Right atrium auricular region (tissue), 2 donors: ENCODE results near the gene TMEM201. TPM values are rescaled to one million over a fixed set of nuclear protein-coding genes. Genes with fewer than 3 reads are reported as not detected.

Experiments
- DNase-seq: peaks from one replicate; pipeline ENCODE4 v3.0.0-alpha.2; 2019; ENCODE audit warnings: low spot score
- H3K27ac ChIP-seq, 2 donors: fragments of 200-600 bp; sonication (generic); 1 replicate in 1 of 2; 2 replicates in 1 of 2; pipeline ENCODE4 v1.5.1; 2016 to 2019
- H3K27me3 ChIP-seq, 2 donors: fragments of 200-600 bp; sonication (generic); one replicate each; pipeline versions ENCODE4 v1.5.1 to v1.6.0; 2017 to 2019
- H3K36me3 ChIP-seq: fragments of 200-600 bp; sonication (generic); one replicate; pipeline ENCODE4 v1.5.1; 2016
- H3K4me1 ChIP-seq, 2 donors: fragments of 200-600 bp; sonication (generic); one replicate each; pipeline versions ENCODE4 v1.5.1 to v1.6.0; 2017 to 2019
- H3K4me3 ChIP-seq, 2 donors: fragments of 200-600 bp; sonication (generic); 1 replicate in 1 of 2; 2 replicates in 1 of 2; pipeline ENCODE4 v1.5.1; 2017 to 2019; ENCODE audit warnings: mild to moderate bottlenecking in 1 of 2, moderate library complexity in 1 of 2
- H3K9me3 ChIP-seq, 2 donors: fragments of 200-600 bp; sonication (generic); one replicate each; pipeline ENCODE4 v1.5.1; 2019
- CTCF ChIP-seq, 2 donors: fragments of 200-600 bp; sonication (generic); IDR thresholded peaks; one replicate each; pipeline ENCODE4 v1.5.1; 2019; ENCODE audit warnings: antibody characterized with exemption in 2 of 2
- total RNA-seq, 2 donors: library from RNA; depleted of rRNA; stranded (reverse); fragments of >200 nt; gene quantifications; one replicate each; pipeline ENCODE4 v1.1.0, GENCODE V29; 2016

The TMEM201 gene
- total RNA-seq, 2 donors from 2014 or later = 17.2 to 18.6 TPM

GRCh38 chr1:9634582-9634981, 45.9 kb downstream of the TMEM201 start:
- TF ChIP-seq CTCF (IDR thresholded peaks at IDR 0.05) = no peak

DNA sequence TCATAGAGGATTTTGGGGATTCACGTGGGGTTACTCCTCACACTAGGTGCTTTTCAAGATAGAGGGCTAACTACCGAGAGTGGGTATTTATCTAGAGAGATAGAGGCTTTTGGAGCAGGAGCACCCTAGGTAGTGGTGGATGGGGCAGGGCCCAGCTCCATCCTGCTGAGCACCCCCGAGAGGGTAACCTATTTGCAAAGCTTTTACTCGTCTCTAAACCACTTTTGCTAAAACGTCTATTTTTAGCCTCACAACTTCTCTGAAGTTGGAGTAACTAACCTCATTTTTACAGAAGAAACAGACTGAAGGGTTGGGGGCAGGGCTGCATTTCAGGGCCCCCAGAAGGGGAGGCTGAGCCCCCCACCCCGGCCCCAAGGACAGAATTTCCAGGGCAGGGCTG, 50.5 kb downstream of the TMEM201 start:
- no peaks in the 10 kb centered on the region for H3K27me3 ChIP-seq
- no peak overlapping the region for H3K27ac ChIP-seq
- H3K9me3 ChIP-seq = no peaks in the 10 kb centered on the region
- H3K36me3 ChIP-seq = no peaks in the 10 kb centered on the region
- no peak for DNase-seq
- no peaks in the 10 kb centered on the region for H3K4me1 ChIP-seq
- no peak overlapping the region for H3K4me3 ChIP-seq
- no peak for TF ChIP-seq CTCF (IDR thresholded peaks at IDR 0.05)

More at GRCh38 chr1:9634582-9634981, 45.9 kb downstream of the TMEM201 start:
- Histone ChIP-seq H3K4me3 (no peak overlapping the region), H3K36me3 (no peaks in the 10 kb centered on the region), H3K9me3 (no peaks in the 10 kb centered on the region), H3K27me3 (no peaks in the 10 kb centered on the region), H3K27ac (no peak overlapping the region), H3K4me1 (no peaks in the 10 kb centered on the region)
- no peak for DNase-seq

GRCh38 chr1:9643351-9644256, 54.9 kb downstream of the TMEM201 start:
- H3K4me3 ChIP-seq = no peak overlapping the region
- H3K36me3 ChIP-seq = no peaks in the 10 kb centered on the region
- no peaks in the 10 kb centered on the region for H3K9me3 ChIP-seq
- no peak overlapping the region for H3K27ac ChIP-seq
- DNase-seq = no peak
- no peaks in the 10 kb centered on the region for H3K4me1 ChIP-seq
- no peaks in the 10 kb centered on the region for H3K27me3 ChIP-seq
- TF ChIP-seq CTCF (IDR thresholded peaks at IDR 0.05) = no peak

- Histone ChIP-seq H3K36me3 (no peaks in the 10 kb centered on the region), H3K4me3 (no peak overlapping the region), H3K27me3 (no peaks in the 10 kb centered on the region)
These were observed 57.3 kb downstream of the TMEM201 start for GRCh38 chr1:9646037-9646436.

DNA sequence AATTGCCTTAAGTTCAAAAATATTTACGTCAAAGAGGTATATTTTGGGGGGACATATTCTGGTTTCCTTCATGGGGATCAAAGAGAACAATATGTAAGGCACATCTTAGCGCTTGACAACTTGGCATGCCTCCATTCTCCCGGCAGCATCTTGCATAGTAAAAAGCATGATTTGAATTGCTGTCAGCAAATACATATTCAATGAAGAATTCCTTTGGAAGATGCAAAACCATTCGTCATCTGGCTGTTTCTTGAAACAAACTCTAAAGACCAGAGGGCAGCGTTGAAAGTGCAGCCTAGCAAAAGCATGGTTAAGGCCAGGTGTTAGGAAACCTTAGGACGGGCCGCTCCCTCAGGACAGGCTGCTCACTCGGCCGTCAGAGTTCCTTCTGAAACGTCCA, 59.5 kb downstream of the TMEM201 start:
- Histone ChIP-seq H3K27me3 (peaks cover 0 to 7% of the 10 kb centered on the region in 2 donors), H3K36me3 (no peaks in the 10 kb centered on the region), H3K27ac (no peak overlapping the region), H3K9me3 (no peaks in the 10 kb centered on the region), H3K4me1 (peaks cover 0 to 19% of the 10 kb centered on the region in 2 donors), H3K4me3 (no peak overlapping the region)
- no peak for DNase-seq
- TF ChIP-seq CTCF (IDR thresholded peaks at IDR 0.05) = no peak

More at GRCh38 chr1:9646037-9646436, 57.3 kb downstream of the TMEM201 start:
- Histone ChIP-seq H3K27ac (no peak overlapping the region), H3K9me3 (no peaks in the 10 kb centered on the region), H3K4me1 (peaks cover 0 to 1% of the 10 kb centered on the region in 2 donors)
- no peak for DNase-seq
- TF ChIP-seq CTCF (IDR thresholded peaks at IDR 0.05) = no peak
